Measurements from ENCODE around the gene KRTAP13-2.

The KRTAP13-2 gene, protein sequence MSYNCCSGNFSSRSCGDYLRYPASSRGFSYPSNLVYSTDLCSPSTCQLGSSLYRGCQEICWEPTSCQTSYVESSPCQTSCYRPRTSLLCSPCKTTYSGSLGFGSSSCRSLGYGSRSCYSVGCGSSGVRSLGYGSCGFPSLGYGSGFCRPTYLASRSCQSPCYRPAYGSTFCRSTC

DNA sequence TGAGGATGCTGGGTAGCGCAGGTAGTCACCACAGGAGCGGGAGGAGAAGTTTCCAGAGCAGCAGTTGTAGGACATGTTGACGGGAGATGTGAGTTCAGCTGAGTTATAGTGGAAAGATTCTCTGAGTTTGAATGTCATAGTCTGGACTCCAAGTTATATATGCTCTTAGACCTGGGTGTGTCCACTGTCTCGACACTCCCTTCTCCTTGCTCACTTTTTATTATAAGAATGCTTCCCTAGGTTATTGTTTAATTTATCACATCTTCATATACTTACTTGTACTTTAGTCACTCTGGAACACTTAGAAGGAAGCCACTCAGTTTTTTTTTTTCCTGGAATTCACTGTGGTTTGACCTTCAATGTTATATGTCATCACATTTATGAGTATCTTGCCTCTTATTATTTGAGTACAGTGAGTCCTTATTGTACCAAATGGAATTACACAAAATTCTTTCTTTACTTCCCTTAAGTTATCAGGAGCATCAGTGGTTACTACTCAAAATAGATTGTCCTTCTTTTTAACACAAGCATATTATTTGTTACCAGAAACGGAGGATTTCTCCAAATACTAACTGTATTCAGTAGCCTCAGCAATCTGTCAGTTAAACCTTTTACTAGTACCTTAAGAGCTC is at the start of gene KRTAP13-2:
KRTAP13-2 (minus strand) TSS at position 133 of the 632 bp plus-strand sequence; CDS start at position 75, 58 bp downstream.
- DNase-seq, result no peak

DNA sequence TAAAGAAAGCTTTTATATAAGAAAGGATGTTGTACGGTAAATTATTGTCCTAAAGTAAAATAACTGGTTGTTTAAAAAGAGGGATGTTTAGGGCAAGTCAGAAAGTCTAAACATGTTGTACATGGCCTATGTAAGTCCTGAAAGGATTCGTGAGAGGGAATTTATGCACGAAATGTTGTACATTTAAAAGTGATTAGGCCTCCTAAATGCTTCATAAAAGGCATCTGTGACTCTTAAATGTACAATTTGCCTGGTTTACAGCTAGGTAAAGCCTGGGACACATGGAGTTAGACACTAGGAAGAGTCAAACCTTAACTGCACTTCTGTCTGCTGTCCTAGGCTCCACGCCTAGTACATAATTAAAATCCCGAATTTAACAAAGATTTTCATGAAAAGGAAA is 43.9 kb upstream of the KRTAP13-2 start:
- DNase-seq, result no peak

DNA sequence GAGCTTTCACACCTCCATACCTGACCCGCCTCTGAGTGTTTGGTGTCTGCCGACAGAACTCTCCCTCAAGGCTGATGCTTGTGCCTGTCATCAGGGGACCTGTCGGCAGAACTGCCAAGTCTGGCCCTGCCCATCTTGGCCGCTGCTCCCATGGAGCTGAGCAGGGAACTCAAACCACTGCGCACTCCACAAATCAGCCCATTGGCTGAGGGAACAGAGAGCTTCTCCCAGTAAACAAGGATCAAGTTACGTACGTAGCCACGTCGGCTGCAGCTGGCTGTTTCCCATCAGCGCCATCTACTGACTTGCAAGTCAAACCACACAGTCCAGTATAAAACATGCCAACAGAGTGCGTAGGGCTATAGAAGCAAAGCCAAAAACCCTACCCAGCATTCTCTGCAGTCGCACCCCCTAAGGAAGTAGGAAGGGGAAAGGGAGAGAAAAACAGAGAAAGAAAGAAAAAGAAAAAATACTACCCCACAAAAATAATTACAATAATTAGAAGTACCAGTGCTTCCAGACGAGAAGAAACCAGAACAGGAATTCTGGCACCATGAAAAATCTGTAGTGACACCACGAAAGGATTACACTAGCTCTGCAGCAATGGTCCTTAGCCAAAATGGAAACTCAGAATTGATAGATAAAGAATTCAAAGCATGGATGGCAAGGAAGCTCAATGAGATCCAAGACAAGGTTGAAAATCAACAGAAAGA is 36.9 kb upstream of the KRTAP13-2 start:
- no peak for DNase-seq

DNA sequence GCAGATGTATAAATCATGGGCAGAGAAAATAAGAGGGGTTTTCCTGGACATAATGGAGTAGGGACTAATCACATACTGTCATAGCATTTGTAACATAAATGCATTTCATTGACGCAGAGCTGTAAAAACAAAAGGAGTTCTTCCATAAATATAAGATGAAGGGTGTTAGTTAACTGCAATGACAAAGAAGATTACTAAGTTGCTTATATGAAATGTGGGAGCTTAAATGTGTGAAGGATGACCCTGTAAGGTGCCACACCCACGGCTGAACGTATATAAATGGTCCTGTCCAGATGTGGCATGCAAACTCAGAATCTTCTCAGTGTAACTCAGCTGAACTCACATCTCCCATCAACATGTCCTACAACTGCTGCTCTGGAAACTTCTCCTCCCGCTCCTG is 23.7 kb upstream of the KRTAP13-2 start, which contains the start of gene KRTAP13-1:
KRTAP13-1 (plus strand) TSS at position 301 of the 400 bp plus-strand sequence; CDS start at position 357, 56 bp downstream.
- DNase-seq, result no peak

DNA sequence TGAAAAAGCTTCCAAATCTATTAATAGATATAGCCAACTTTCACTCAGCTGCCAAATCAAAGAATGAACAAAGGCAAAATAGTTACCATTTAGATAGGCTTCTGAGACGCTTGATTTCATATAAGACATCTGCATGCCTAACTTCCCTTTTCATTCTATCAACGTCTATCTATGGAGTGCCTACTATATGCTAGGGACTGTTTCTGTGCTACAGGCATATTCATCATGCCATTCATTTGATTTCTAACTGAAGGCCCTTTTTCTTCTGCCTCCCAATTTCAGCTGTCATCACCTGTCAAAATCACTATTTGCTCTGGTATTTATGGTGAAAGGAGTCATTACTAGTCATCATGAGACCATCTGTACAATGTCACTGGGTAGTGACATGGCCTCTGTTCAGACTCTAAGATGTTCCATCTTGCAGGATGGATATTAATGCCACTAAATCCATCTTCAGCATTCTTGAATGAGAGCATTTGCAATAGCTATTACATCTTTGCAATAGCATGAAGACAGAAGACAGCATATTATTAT is 19.5 kb upstream of the KRTAP13-2 start:
- DNase-seq, result no peak

DNA sequence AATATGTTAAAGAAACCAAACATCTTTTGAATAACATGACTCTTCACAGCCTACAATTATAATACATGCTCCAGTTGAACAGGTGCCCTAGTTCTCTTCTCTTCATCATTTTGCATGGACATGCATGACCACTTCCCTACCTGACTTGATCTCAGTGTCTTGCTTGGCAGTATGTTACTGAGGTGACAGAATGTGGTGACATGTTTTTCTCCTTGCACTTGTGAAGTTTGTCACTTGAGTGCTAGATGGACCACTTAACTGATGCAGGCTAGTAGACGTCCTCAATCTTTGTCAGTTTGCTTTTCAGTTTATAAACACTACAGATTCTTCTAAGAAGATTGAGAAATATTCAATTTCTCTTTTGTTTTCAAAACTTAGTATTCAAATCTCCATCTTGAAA is 10.1 kb upstream of the KRTAP13-2 start:
- DNase-seq, result no peak

DNA sequence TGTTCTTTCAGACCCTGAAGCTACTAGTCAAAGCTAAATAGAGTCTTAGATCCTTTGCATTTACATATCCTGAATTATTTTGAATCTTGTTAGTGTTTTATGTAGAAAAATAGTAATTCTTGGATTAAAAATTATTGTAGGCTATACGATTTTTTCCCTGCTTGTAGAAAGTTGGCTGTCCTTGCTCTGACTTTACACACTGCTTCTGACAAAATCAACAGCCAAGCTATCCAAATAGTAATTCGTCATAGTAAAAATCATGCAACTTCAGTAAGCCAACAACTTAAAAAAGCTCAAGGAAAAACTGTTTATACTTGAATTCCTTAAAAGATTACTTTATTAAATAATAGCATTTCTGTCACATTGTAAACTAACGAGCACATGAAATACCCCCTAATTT is 16.2 kb downstream of the KRTAP13-2 start:
- DNase-seq, result no peak

DNA sequence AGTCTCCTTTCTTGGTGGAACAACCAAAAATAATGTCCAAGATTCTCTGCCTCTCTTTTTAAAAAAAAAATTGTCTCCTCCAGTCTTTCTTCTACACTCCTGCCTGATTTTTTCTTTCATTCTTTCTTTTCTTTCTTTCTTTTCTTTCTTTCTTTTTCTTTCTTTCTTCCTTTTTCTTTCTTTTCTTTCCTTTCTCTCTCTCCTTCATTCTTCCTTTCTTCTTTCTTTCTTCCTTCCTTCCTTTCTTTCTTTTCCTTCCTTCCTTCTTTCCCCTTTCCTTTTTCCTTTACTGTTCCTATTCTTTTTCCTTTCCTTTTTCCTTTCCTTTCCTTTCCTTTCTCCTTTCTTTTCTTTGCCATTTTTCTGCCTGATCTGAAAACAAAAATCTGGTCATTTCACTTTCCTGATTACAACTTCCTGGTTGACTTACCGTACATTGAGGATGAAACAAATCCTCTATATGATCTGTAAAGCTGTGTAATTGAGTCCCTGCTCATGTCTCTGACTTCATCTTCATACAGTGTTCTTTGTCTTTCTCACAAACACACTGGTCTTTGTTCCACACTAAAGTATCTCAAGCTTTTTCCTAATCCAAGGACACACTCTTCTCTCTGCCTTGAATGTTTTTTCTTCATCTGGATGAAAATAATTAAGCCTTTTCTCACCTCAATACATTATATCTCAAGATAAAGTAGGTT is 17.6 kb downstream of the KRTAP13-2 start:
- DNase-seq, result no peak

DNA sequence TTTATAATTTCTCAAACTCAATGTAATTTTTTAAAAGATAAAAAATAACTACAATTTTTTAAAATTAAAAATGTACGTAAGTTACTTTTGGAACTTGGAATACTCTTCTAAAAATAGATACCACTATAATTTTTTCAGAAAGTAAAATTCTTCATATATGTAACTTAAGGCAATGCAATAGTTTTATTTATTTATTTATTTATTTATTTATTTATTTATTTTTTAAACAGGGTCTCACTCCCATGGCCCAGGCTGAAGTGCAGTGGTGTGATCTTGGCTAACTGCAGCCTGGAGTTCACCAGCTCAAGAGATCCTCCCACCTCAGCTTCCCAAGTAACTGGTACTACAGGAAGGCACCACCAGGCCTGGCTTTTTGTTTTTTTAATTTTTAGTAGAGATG is 20.5 kb downstream of the KRTAP13-2 start:
- no peak for DNase-seq

DNA sequence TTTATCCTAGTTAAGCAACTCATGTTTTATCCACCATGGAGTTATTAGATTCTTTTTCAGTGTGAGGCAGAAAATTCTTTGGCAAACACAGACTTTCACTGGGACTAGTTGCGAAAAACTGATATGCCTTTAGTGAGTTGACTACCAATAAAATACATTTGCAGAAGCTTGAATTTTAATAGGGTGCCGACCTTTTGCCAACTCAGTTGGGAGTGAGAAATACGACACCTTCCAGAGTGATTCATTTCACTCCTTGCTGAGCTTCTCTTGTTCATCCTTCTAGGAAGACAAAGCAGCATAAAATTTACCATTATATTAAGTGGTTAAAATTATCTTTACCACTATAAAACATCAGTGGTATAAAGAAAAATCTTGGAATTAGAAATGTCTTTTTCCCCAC is 22.5 kb downstream of the KRTAP13-2 start:
- no peak for DNase-seq

DNA sequence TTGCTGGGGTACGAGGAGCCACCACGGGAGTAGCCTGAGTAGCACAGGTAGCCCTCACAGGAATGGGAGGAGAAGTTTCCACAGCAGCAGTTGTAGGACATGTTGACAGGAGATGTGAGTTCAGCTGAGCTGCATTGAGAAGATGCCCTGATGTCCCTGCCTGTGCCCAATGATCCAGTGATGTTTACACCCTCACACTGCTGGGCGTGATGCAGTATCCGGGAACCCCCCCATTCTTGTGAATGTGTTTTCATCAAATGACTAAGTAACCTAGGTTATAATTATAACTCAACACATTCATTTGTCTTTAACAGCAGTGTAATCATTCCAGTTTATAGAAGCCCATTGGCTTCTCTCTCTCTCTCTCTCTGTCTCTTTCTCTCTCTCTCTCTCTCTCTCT is 23.6 kb downstream of the KRTAP13-2 start, which contains the start of gene KRTAP23-1:
KRTAP23-1 (minus strand) TSS at position 101 of the 400 bp plus-strand sequence; CDS start at position 101, 0 bp downstream.
- DNase-seq, result no peak

DNA sequence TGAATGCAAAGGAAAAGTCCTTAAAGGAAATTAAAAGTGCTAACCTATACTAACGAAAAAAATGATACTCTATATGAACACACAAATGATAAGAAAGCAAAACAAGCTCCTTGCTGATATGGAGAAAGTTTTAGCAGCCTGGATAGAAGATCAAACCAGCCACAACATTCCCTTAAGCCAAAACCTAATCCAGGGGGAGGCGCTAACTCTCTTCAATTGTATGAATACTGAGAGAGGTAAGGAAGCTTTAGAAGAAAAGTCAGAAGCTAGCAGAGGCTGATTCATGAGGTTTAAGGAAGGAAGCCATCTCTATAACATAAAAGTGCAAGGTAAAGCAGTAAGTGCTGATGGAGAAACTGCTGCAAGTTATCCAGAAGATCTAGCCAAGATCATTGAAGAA is 27.1 kb downstream of the KRTAP13-2 start:
- DNase-seq, result no peak

DNA sequence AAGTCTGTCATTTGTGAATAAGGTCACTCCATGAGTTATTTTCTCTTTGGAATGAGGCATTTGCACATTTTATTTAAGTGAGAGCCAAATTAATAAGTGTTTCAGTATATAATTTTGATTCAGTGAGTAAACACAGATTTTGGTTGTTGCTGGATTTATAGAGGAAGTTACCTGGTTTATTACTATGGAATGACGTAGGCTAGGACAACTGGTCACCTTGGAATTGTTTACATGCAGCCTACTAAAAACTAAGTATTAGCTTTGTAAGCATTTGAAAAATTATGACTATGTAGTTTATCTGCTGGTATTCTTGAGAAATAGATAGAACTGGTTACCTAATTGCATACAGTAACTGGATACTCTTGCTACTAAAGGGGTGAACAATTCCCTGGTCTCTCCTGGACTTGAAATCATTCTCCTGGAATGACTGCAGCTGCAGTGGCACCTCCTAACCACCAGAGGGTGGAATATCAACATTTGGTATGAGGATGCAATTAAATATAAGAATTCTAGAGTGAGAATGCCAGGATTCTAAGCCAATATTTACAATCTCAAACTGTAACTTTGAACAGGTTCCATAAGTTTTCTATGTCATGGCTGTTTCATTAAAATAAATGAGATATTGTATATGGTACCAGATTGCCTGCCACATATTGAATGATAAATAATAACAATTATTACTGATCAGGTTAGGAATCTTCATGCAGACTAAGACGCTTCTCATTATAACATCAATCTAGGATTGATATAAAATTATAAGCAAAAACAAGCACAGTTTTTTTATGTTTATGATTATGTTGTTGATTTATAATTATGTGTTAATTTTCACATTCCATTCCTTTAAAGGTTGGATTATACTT is 31.1 kb downstream of the KRTAP13-2 start:
- DNase-seq, result peak; percentile 66

DNA sequence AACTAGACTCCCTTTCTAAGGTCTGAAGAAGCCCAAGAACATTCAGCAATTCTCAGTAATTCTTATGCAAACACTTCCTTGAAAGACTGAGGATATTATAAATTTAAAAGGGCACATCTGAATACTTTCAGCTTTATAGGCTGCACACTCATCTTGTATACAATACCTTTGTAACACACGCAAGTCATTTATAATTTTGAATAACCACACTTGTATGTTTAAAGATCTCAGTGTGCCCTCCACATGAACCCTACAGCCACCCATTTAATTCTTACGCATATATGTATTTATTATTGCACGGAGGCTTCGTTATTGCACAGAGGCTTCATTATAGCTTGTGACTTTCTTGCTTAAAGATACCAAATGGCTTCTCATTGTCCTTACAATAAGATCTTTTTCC is 33.4 kb downstream of the KRTAP13-2 start:
- no peak for DNase-seq

DNA sequence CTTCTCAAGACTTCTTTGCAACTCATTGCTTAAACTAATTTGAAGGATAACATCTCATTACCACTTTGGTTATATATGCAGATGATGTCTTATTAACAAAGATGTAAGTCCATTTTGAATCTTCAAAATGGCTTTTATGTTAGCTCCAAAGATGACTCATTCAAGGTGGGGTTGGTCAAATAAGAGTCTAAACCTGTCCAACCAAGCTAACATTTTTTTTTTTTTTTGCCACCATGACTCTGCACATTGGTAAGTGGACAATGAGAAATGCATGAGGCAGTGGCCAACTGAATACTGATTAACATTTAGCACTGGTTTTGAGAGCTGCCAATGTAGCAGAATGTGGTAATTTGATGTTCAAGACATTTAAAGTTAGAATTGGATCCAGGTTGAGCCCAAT is 34.3 kb downstream of the KRTAP13-2 start:
- no peak for DNase-seq

DNA sequence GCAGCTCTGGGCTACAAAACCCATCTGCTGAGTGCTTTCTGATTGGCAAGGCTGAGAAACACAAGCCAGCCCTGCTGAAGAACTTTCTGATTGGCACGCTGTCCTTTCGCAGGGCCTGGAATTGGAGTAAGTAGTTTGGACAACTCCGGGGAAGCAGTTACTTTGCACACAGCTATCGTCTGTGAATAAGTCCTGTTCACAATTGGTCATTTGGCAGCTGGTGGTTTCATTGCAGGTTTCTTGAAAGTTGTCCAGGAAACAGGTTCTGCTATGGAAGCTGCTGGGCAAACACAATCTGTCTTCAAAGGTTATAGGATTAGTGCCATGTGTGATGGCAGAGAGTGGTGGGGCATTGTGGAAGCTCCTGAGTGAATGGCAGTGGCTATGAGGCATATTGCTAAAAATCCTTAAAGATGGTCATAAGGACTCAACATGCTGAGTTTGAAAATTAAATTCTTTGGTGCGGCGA is 34.8 kb downstream of the KRTAP13-2 start, which contains the start of gene KRTAP27-1:
KRTAP27-1 (minus strand) TSS at position 419 of the 469 bp plus-strand sequence; CDS start at position 393, 26 bp downstream.
- DNase-seq, result no peak

DNA sequence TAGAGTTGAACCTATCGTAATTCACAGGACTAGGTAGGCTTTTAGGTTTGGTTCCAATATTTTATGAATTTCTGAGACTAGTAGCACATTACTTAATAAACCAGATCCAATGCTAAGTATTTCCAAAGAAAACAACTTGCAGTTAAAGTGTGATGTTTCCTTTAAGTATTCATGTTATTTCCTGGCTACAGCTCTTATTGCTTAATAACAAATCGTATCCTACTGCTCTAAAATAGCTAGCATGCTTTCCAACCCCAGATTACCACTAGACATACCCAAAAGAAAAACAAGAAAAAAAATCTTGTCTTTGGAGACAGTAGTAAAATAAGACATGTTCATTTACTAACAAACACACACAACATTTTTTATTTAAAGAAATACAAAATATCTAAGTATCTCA is 35.5 kb downstream of the KRTAP13-2 start:
- no peak for DNase-seq

DNA sequence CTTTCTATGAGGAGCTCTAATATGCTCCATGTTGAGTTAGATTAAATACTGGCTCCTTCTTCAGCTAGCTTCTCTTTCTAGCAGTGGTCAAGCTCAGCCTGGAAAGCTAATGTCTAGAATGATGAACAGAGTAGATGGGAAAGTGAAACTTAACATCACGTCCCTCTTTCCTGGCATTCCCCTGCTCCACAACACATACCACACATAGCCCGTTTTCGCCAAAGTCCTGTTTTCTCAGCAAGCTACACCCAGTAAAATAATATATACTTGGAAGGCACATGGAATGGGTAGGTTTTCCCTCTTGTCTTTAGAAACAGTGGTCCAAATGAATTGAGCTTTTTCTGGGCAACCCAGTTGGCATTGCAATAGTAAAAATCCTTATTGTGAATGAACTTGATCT is 38.3 kb downstream of the KRTAP13-2 start:
- DNase-seq, result no peak

DNA sequence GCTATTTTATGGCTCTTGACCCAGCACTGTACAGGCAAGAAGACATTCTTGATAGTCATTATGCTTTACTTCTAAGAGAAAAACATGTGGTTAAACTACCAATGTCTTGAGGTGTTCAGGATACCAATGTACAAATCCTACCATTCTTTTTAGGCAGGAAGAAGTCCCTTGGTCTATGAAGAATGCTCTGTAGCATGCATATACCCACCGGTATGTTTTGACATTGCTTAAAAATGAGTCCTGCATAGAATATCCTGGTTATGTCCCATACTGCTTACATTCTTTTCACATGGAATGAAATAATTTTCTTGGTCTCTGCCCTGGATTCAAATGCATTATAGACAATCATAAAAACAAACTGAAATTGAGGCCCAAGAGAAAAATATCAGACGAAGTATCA is 39.4 kb downstream of the KRTAP13-2 start:
- DNase-seq, result no peak

DNA sequence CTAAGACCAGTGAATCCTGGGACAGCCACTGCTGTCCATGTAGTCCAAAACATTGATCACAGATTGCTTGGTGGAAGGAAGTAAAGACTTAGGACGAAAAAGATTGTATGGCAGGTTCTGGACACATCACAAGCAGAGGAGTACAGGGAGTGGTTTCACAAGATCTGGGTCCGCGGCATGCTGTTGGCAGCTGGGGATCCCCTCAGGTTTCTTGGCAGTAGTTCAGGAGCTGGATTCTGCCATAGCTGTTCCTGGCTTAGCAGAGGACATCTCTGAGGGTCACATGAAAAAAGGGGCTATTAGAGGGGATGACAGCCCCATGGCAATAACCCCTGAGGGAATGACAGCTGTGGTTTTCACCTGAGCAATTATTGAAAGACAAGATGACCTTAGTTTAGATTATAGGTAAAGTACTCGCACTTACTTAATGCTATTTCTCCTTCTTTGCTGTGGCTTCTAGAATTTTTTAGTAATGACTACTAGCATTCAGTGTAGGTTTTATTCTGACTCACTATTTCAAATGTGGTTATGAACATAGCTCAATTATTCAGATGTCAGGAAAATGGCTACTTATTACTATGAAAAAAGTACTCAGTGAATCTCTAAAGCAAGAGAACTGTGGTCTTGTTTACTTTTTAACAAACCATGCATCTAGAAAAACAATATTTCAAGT is 42.7 kb downstream of the KRTAP13-2 start:
- no peak for DNase-seq

DNA sequence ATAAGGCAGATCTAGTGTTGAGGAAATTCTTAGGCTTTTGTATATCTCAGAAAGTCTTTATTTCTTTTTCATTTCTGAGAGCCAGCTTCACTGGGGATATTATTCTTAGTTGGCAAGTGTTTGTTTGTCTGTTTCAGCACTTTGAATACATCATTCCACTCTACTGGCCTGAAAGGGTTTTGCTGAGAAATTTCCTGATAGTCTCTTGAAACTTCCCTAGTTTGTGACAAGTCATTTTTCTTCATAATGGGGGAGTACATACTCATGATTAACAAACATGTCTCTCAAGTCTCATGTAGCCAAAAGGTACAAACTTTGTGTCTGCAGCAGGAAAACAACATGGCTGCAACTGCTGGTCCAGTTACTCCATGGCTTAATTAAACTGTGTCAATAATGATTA is 45.7 kb downstream of the KRTAP13-2 start:
- no peak for DNase-seq
